ENCODE measurements around the gene KRTAP5-2.

KRTAP5-2 gene

DNA sequence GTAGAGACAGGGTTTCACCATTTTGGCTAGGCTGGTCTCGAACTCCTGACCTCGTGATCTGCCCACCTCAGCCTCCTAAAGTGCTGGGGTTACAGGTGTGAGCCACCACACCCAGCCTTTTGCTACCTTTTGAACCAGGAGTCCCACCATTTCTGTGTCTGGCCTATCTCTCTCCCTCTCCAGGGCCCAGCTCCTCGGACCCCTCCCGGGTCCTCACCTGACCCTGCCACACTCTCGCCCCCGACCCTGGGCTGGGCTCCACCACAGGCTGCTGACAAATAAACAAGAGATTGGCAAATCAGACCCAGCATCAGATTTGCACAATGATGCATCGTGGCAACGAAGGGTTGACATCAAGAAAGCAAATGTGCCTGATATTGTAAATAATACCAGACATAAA is 40.2 kb upstream of the KRTAP5-2 start:
- Histone ChIP-seq H3K9ac (ENCODE audit: low read length) (no peak overlapping the region), H3K9me3 (ENCODE audit: low read length) (no peaks in the 10 kb centered on the region), H3K4me3 (ENCODE audit: low read depth in 1 of 2, low read length in 2 of 2) (no peak overlapping the region), H3K36me3 (ENCODE audit: insufficient read depth, low read length) (no peaks in the 10 kb centered on the region), H3K27ac (ENCODE audit: low read depth, low read length) (no peak overlapping the region), H3K4me1 (ENCODE audit: insufficient read depth, low read length) (no peaks in the 10 kb centered on the region), H3K27me3 (ENCODE audit: control insufficient read depth in 1 of 2, insufficient read depth in 2 of 2, low read length in 2 of 2) (peaks cover 3 to 12% of the 10 kb centered on the region in 2 donors)

DNA sequence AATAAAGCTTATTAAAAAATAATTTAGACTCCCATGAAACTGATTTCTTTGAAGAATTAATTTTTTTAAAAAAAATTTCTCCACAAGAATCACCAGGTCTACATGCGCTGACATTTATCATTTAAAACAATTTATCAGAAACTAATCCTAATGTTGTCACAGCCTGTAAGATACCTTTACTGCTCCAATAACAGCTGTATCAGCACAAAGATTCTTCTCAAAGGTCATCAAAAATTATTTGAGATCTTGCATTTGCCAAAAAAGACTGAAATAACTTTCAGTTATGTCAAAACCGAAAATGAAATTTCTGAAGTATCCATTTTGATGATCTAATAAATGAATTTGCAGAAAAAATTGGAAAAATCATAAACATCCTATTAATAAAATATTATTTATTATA is 39.5 kb upstream of the KRTAP5-2 start:
- Histone ChIP-seq H3K27me3 (ENCODE audit: control insufficient read depth in 1 of 2, insufficient read depth in 2 of 2, low read length in 2 of 2) (peaks cover 3 to 12% of the 10 kb centered on the region in 2 donors), H3K9me3 (ENCODE audit: low read length) (no peaks in the 10 kb centered on the region), H3K4me3 (ENCODE audit: low read depth in 1 of 2, low read length in 2 of 2) (no peak overlapping the region), H3K36me3 (ENCODE audit: insufficient read depth, low read length) (no peaks in the 10 kb centered on the region), H3K4me1 (ENCODE audit: insufficient read depth, low read length) (no peaks in the 10 kb centered on the region), H3K27ac (ENCODE audit: low read depth, low read length) (no peak overlapping the region), H3K9ac (ENCODE audit: low read length) (no peak overlapping the region)

DNA sequence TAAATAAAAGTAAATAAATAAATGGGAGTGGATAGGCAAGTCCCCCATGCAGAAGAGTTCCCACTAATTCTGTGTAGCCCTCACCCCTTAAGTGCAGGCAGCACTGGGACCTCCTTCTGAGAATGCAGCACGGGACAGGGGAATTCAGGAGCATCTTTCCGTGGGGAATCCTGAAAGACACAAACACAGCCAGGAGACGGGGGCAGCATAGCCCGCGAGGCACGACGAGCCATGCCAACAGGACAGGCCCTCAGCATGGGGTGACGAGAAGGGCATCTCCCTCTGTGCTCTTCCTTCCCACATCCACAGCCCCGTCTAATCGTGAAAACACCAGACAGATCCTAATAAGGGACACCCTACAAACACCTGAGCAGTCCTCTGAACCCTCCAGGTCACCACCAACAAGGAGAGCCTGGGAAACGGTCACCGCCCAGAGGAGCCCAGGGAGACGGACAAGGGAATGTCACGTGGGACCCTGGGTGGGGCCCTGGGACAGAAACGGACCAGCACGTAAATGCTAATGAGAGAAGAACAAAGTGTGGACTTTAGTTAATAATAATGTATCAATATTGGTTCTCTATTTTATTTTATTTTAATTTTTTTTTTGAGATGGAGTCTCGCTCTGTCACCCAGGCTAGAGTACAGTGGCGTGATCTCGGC is 38.3 kb upstream of the KRTAP5-2 start:
- H3K4me1 ChIP-seq (ENCODE audit: insufficient read depth, low read length), result no peaks in the 10 kb centered on the region
- H3K9ac ChIP-seq (ENCODE audit: low read length), result no peak overlapping the region
- H3K4me3 ChIP-seq (ENCODE audit: low read depth in 1 of 2, low read length in 2 of 2), result no peak overlapping the region
- H3K36me3 ChIP-seq (ENCODE audit: insufficient read depth, low read length), result no peaks in the 10 kb centered on the region
- H3K27ac ChIP-seq (ENCODE audit: low read depth, low read length), result no peak overlapping the region
- H3K9me3 ChIP-seq (ENCODE audit: low read length), result no peaks in the 10 kb centered on the region
- peaks cover 3 to 13% of the 10 kb centered on the region in 2 donors for H3K27me3 ChIP-seq (ENCODE audit: control insufficient read depth in 1 of 2, insufficient read depth in 2 of 2, low read length in 2 of 2)

DNA sequence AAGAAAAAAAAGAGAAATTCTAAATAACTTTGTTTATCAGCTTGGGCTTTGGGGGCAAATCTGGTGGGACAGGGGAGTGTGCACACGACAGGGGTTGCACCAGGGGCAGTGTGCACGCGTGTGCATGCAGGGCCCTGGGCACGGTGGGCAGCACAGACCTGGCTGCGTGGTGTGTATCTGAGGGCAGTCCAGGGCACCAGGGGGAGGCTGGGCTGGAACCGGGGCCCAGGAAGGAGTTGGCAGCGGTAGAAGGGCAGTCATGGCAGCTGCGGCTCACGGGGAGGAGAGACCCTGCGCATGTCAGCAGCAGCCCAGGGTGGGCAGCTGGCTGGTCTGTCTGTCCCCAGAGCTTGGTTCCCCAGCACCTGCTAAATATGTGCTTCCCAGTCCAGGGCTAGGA is 35.8 kb upstream of the KRTAP5-2 start:
- Histone ChIP-seq H3K27ac (ENCODE audit: low read depth, low read length) (no peak overlapping the region), H3K9ac (ENCODE audit: low read length) (no peak overlapping the region), H3K4me1 (ENCODE audit: insufficient read depth, low read length) (no peaks in the 10 kb centered on the region), H3K27me3 (ENCODE audit: control insufficient read depth in 1 of 2, insufficient read depth in 2 of 2, low read length in 2 of 2) (peaks cover 10 to 12% of the 10 kb centered on the region in 2 donors), H3K9me3 (ENCODE audit: low read length) (no peaks in the 10 kb centered on the region), H3K36me3 (ENCODE audit: insufficient read depth, low read length) (no peaks in the 10 kb centered on the region), H3K4me3 (ENCODE audit: low read depth in 1 of 2, low read length in 2 of 2) (no peak overlapping the region)

DNA sequence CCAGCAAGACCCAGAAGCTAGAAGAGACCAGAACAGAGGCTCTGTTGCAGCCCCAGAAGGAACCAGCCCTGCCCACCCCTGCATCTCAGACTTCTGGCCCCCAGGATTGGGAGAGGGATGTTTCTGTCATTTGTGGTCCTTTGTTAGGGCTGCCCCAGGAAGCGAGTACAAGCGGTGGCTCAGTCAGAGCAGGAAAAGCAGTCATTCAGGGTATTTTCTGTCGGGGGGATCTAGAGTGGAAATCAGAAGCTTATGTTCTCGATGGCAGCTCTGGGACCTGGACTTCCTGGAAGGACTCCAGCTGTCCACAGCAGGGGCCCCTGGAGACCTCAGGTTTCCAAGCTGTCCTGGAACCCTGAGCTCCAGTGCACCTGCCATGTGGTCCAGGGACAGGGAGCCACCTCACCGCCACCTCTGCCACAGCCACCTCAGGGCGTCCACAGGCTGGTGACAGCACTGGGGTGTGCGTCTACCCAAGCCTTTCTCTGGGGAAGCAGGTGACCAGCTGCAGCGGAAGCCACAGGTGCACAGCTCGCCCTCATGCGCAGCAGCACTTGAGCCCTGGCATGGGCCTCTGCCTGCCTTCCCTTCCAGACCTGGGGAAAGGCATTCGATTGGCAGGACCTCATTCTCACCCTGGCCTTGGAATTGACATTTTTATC is 34.1 kb upstream of the KRTAP5-2 start:
- H3K36me3 ChIP-seq (ENCODE audit: insufficient read depth, low read length), result no peaks in the 10 kb centered on the region
- H3K4me3 ChIP-seq (ENCODE audit: low read depth in 1 of 2, low read length in 2 of 2), result no peak overlapping the region
- H3K4me1 ChIP-seq (ENCODE audit: insufficient read depth, low read length), result no peaks in the 10 kb centered on the region
- no peak overlapping the region for H3K27ac ChIP-seq (ENCODE audit: low read depth, low read length)
- H3K27me3 ChIP-seq (ENCODE audit: control insufficient read depth in 1 of 2, insufficient read depth in 2 of 2, low read length in 2 of 2), result peaks cover 10 to 18% of the 10 kb centered on the region in 2 donors
- no peaks in the 10 kb centered on the region for H3K9me3 ChIP-seq (ENCODE audit: low read length)
- H3K9ac ChIP-seq (ENCODE audit: low read length), result no peak overlapping the region

DNA sequence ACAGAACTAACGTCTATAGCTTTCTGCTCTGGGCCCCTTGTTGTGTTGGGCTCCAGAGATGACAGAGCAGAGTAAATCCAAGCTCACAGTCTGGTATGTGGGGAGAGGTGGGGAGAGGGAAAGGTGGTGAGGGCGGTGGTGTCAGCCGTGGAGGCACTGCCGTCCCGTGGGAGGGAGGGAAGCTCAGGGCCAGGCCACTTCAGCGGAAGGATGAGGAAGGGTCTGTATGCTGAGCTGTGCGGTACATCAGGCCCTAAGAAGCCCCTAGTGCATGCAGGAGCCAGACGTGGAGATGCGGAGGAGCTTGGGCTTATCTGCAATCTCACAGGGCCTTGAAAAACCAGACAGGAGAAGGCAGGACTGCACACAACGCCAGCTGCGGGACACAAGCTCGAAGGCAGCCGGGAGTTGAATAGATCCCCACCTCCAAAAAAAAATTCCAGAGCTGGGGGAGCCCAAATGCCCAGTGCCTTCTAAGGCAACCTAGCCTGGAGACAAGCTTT is 33.0 kb upstream of the KRTAP5-2 start:
- Histone ChIP-seq H3K4me1 (ENCODE audit: insufficient read depth, low read length) (no peaks in the 10 kb centered on the region), H3K9me3 (ENCODE audit: low read length) (no peaks in the 10 kb centered on the region), H3K9ac (ENCODE audit: low read length) (no peak overlapping the region), H3K27ac (ENCODE audit: low read depth, low read length) (no peak overlapping the region), H3K36me3 (ENCODE audit: insufficient read depth, low read length) (no peaks in the 10 kb centered on the region), H3K4me3 (ENCODE audit: low read depth in 1 of 2, low read length in 2 of 2) (no peak overlapping the region), H3K27me3 (ENCODE audit: control insufficient read depth in 1 of 2, insufficient read depth in 2 of 2, low read length in 2 of 2) (peaks cover 10 to 18% of the 10 kb centered on the region in 2 donors)

DNA sequence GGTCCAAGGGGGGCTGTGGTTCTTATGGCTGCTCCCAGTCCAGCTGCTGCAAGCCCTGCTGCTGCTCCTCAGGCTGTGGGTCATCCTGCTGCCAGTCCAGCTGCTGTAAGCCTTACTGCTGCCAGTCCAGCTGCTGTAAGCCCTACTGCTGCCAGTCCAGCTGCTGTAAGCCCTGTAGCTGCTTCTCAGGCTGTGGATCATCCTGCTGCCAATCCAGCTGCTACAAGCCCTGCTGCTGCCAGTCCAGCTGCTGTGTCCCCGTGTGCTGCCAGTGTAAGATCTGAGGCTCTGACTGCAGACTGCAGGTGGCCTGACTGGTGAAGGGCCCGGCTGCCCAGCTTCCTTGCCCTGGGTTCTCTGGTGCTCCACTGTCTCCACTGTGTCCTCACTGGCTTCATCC is 32.2 kb upstream of the KRTAP5-2 start:
- no peaks in the 10 kb centered on the region for H3K4me1 ChIP-seq (ENCODE audit: insufficient read depth, low read length)
- H3K9me3 ChIP-seq (ENCODE audit: low read length), result no peaks in the 10 kb centered on the region
- H3K27ac ChIP-seq (ENCODE audit: low read depth, low read length), result no peak overlapping the region
- no peaks in the 10 kb centered on the region for H3K36me3 ChIP-seq (ENCODE audit: insufficient read depth, low read length)
- peaks cover 10 to 18% of the 10 kb centered on the region in 2 donors for H3K27me3 ChIP-seq (ENCODE audit: control insufficient read depth in 1 of 2, insufficient read depth in 2 of 2, low read length in 2 of 2)
- H3K4me3 ChIP-seq (ENCODE audit: low read depth in 1 of 2, low read length in 2 of 2), result no peak overlapping the region
- H3K9ac ChIP-seq (ENCODE audit: low read length), result no peak overlapping the region

DNA sequence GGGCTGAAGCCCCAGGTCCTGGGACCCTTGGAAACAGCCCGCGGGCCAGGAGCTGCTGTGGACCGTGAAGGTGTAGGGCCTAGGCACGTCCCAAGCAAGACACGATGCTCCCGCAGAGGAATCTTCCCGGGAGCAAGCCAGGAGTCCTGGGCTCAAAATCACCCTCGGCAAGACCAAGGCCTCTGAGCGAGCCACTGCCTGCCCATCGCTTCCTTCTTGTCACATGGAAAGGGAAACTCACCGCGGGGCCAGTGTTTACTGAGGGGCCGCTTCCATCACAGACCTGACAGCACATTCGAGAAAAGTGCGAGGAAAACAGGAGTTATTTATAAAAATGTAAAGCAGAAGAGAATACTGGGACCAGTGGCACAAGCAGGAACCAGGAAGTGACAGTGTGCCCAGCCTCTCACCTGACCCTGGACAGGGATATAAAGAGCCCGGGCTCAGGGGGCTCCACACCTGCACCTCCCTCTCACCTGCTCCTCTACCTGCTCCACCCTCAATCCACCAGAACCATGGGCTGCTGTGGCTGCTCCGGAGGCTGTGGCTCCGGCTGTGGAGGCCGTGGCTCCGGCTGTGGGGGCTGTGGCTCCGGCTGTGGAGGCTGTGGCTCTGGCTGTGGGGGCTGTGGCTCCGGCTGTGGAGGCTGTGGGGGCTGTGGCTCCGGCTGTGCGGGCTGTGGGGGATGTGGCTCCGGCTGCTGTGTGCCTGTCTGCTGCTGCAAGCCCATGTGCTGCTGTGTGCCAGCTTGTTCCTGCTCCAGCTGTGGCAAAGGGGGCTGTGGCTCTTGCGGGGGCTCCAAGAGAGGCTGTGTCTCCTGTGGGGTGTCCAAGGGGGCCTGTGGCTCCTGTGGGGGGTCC is 31.5 kb upstream of the KRTAP5-2 start, which contains the start of gene KRTAP5-5:
KRTAP5-5 (plus strand) TSS at position 450 of the 860 bp plus-strand sequence; CDS start at position 516, 66 bp downstream.
- H3K4me1 ChIP-seq (ENCODE audit: insufficient read depth, low read length), result no peaks in the 10 kb centered on the region
- H3K27me3 ChIP-seq (ENCODE audit: control insufficient read depth in 1 of 2, insufficient read depth in 2 of 2, low read length in 2 of 2), result peaks cover 10 to 18% of the 10 kb centered on the region in 2 donors
- H3K36me3 ChIP-seq (ENCODE audit: insufficient read depth, low read length), result no peaks in the 10 kb centered on the region
- no peak within 1 kb of the TSS for H3K4me3 ChIP-seq (ENCODE audit: low read depth in 1 of 2, low read length in 2 of 2)
- no peak within 1 kb of the TSS for H3K27ac ChIP-seq (ENCODE audit: low read depth, low read length)
- H3K9ac ChIP-seq (ENCODE audit: low read length), result no peak within 1 kb of the TSS
- H3K9me3 ChIP-seq (ENCODE audit: low read length), result no peaks in the 10 kb centered on the region

DNA sequence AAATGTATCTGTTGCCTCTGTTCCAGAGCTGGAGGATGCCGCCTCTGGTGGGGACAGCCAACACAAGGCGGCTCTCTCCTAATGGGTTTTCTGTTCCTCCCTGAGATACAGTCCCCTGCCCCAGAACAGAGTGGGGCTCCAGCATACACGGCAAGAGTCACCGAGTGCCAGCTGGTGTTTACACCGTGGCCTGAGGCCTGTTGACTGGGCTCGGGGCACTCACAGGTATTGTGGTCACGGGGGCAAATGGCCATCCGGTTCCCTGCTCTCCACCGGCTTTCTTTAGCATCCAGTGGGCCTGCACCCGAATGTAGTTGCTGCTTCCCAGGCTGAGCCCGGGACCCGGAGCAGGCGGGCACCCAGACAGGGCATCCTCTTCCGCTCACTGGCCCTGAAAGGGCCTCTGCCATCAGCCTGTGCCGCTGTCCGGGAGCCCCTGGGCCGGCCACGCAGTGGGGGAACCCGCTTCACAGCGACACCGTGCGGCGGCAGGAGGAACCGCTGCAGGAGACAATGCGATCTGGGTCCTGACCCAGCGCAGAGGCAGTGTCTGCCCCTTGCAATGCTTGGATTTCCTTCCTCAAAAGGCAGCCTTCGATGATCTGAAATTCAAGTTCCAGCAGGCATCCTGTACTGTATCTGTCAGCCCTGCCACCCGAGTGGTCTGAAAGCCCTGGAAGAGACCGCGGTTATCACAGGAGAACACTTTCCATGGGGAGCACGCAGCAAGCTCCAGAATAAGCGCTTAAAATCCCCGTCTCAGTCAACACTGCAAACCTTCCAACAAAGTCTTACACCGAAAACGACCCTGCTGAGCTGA is 30.6 kb upstream of the KRTAP5-2 start:
- H3K9ac ChIP-seq (ENCODE audit: low read length), result no peak overlapping the region
- H3K4me3 ChIP-seq (ENCODE audit: low read depth in 1 of 2, low read length in 2 of 2), result no peak overlapping the region
- peaks cover 10 to 18% of the 10 kb centered on the region in 2 donors for H3K27me3 ChIP-seq (ENCODE audit: control insufficient read depth in 1 of 2, insufficient read depth in 2 of 2, low read length in 2 of 2)

DNA sequence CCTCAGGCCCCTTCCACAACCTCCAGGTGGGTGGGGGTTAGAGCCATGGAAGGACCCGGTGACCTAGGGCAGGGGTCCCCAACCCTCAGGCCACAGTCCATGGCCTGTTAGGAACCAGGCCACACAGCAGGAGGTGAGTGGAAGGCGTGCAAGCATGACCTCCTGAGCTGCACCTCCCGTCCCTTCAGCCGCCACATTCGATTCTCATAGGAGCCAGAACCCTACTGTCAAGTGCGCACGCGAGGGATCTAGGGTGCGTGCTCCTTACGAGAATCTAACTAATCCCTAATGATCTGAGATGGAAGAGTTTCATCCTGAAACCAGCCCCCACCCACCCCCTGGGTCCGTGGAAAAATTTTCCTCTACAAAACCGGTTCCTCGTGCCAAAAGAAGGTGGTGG is 27.4 kb upstream of the KRTAP5-2 start:
- Histone ChIP-seq H3K27ac (ENCODE audit: low read depth, low read length) (no peak overlapping the region), H3K27me3 (ENCODE audit: control insufficient read depth in 1 of 2, insufficient read depth in 2 of 2, low read length in 2 of 2) (peaks cover 2 to 13% of the 10 kb centered on the region in 2 donors), H3K36me3 (ENCODE audit: insufficient read depth, low read length) (no peaks in the 10 kb centered on the region), H3K4me3 (ENCODE audit: low read depth in 1 of 2, low read length in 2 of 2) (no peak overlapping the region), H3K9ac (ENCODE audit: low read length) (no peak overlapping the region), H3K4me1 (ENCODE audit: insufficient read depth, low read length) (no peaks in the 10 kb centered on the region), H3K9me3 (ENCODE audit: low read length) (no peaks in the 10 kb centered on the region)

More for the DNA sequence above, 30.6 kb upstream of the KRTAP5-2 start:
- Histone ChIP-seq H3K4me1 (ENCODE audit: insufficient read depth, low read length) (no peaks in the 10 kb centered on the region), H3K27ac (ENCODE audit: low read depth, low read length) (no peak overlapping the region), H3K9me3 (ENCODE audit: low read length) (no peaks in the 10 kb centered on the region), H3K36me3 (ENCODE audit: insufficient read depth, low read length) (no peaks in the 10 kb centered on the region)

Data from muscle layer of colon (tissue), 2 donors.